Hepatocyte (in vitro differentiated cells): ENCODE measurements around the gene NXPE4. TPM values are rescaled to one million over a fixed set of nuclear protein-coding genes. Genes with fewer than 3 reads are reported as not detected.

Experiments
- DNase-seq: peaks from one replicate; pipeline ENCODE4 v3.0.0-alpha.2; 2016; ENCODE audit warnings: low spot score
- H2AFZ ChIP-seq: fragments of 200-600 bp; sonication (generic); 2 replicates; pipeline ENCODE4 v1.6.0; 2016; ENCODE audit warnings: antibody characterized with exemption, mild to moderate bottlenecking
- H3K27ac ChIP-seq: fragments of 200-600 bp; sonication (generic); 2 replicates; pipeline ENCODE4 v1.5.1; 2016; ENCODE audit warnings: mild to moderate bottlenecking
- H3K27me3 ChIP-seq: fragments of 200-600 bp; sonication (generic); 2 replicates; pipeline ENCODE4 v1.6.1; 2016
- H3K36me3 ChIP-seq: fragments of 200-600 bp; sonication (generic); replicated peaks from 2 replicates; pipeline ENCODE4 v1.5.1; 2016; ENCODE audit warnings: low read depth; ENCODE audit not compliant: insufficient read depth
- H3K4me1 ChIP-seq: fragments of 200-600 bp; sonication (generic); 2 replicates; pipeline ENCODE4 v1.5.1; 2016; ENCODE audit warnings: mild to moderate bottlenecking, moderate library complexity; ENCODE audit not compliant: insufficient read depth
- H3K4me2 ChIP-seq: fragments of 200-600 bp; sonication (generic); 2 replicates; pipeline ENCODE4 v1.6.0; 2016
- H3K4me3 ChIP-seq: fragments of 200-600 bp; sonication (generic); 2 replicates; pipeline ENCODE4 v1.5.1; 2016; ENCODE audit warnings: mild to moderate bottlenecking
- H3K79me2 ChIP-seq: fragments of 200-600 bp; sonication (generic); 2 replicates; pipeline ENCODE4 v1.6.0; 2017; ENCODE audit warnings: mild to moderate bottlenecking
- H3K9me2 ChIP-seq: fragments of 200-600 bp; sonication (generic); replicated peaks from 2 replicates; pipeline ENCODE4 v1.6.0; 2017; ENCODE audit warnings: mild to moderate bottlenecking; ENCODE audit not compliant: insufficient read depth
- H3K9me3 ChIP-seq: fragments of 200-600 bp; sonication (generic); 2 replicates; pipeline ENCODE4 v1.5.1; 2016; ENCODE audit warnings: low read depth, mild to moderate bottlenecking
- H4K20me1 ChIP-seq: fragments of 200-600 bp; sonication (generic); 2 replicates; pipeline ENCODE4 v1.6.0; 2016; ENCODE audit warnings: mild to moderate bottlenecking; ENCODE audit not compliant: insufficient read depth, poor library complexity, severe bottlenecking
- CTCF ChIP-seq: fragments of 200-600 bp; sonication (generic); IDR thresholded peaks from 2 replicates; pipeline ENCODE4 v1.5.1; 2016; ENCODE audit warnings: antibody characterized with exemption, mild to moderate bottlenecking; ENCODE audit not compliant: poor library complexity
- EZH2 ChIP-seq: fragments of 200-600 bp; sonication (generic); IDR thresholded peaks from 2 replicates; pipeline ENCODE4 v1.6.1; 2016; ENCODE audit warnings: antibody characterized with exemption, mild to moderate bottlenecking, borderline replicate concordance
- EZH2phosphoT487 ChIP-seq: fragments of 200-600 bp; sonication (generic); IDR thresholded peaks from one replicate; pipeline ENCODE4 v1.6.1; 2018; ENCODE audit warnings: antibody characterized with exemption, mild to moderate bottlenecking, low read depth, moderate library complexity; ENCODE audit not compliant: unreplicated experiment, severe bottlenecking
- WGBS: methylation state at CpG from one replicate; pipeline ENCODE4 v1.1.6; 2016; ENCODE audit warnings: low lambda C conversion rate; ENCODE audit errors: missing lambda C conversion rate; 5-methylcytosine and 5-hydroxymethylcytosine counted together
- polyA plus RNA-seq: library from polyadenylated mRNA; unstranded; fragments of >200 nt; fragmentation: Nextera tagmentation; extraction: Ambion mirVana; gene quantifications from 2 replicates; pipeline ENCODE4 v1.2.1, GENCODE V29; 2016
- total RNA-seq: library from RNA; depleted of rRNA; stranded (reverse); fragments of >200 nt; gene quantifications from 2 replicates; pipeline ENCODE4 v1.2.3, GENCODE V29; 2014

NXPE4 gene
- total and polyA plus RNA-seq, 2 experiments from 2014 or later = 0.10 to 0.57 TPM

- Histone ChIP-seq H4K20me1 (no peaks in the 10 kb centered on the region), H3K79me2 (no peaks in the 10 kb centered on the region), H3K9me3 (no peaks in the 10 kb centered on the region), H3K36me3 (no peaks in the 10 kb centered on the region), H3K27me3 (no peaks in the 10 kb centered on the region), H3K27ac (no peak overlapping the region), H3K4me1 (no peaks in the 10 kb centered on the region), H2AFZ (no peak overlapping the region), H3K9me2 (no peaks in the 10 kb centered on the region), H3K4me3 (no peak overlapping the region), H3K4me2 (no peak overlapping the region)
- 90% methylated on average over 16 of the region's 16 CpGs for WGBS
- TF ChIP-seq CTCF = no peak
- no peak for TF ChIP-seq EZH2
- TF ChIP-seq EZH2phosphoT487 = no peak
- DNase-seq = no peak
Observed at GRCh38 chr11:114621950-114622809, 26.6 kb upstream of the NXPE4 start.

- TF ChIP-seq CTCF = no peak
- H3K4me1 ChIP-seq = no peaks in the 10 kb centered on the region
- no peaks in the 10 kb centered on the region for H3K9me3 ChIP-seq
- no peaks in the 10 kb centered on the region for H3K79me2 ChIP-seq
- no peak overlapping the region for H3K4me2 ChIP-seq
- no peaks in the 10 kb centered on the region for H3K9me2 ChIP-seq
- no peaks in the 10 kb centered on the region for H4K20me1 ChIP-seq
- H3K27ac ChIP-seq = no peak overlapping the region
- no peak overlapping the region for H3K4me3 ChIP-seq
- DNase-seq = no peak
- no peak overlapping the region for H2AFZ ChIP-seq
- no peaks in the 10 kb centered on the region for H3K36me3 ChIP-seq
- 88% methylated on average over 8 of the region's 8 CpGs for whole genome bisulfite sequencing
- no peaks in the 10 kb centered on the region for H3K27me3 ChIP-seq
Observed at GRCh38 chr11:114621072-114621471, 25.5 kb upstream of the NXPE4 start.

GRCh38 chr11:114619659-114620173 is 24.1 kb upstream of the NXPE4 start:
- Histone ChIP-seq H3K4me3 (no peak overlapping the region), H2AFZ (no peak overlapping the region), H3K79me2 (no peaks in the 10 kb centered on the region), H3K4me1 (no peaks in the 10 kb centered on the region), H3K9me3 (no peaks in the 10 kb centered on the region), H4K20me1 (no peaks in the 10 kb centered on the region), H3K4me2 (no peak overlapping the region), H3K27me3 (no peaks in the 10 kb centered on the region), H3K27ac (no peak overlapping the region), H3K9me2 (no peaks in the 10 kb centered on the region), H3K36me3 (no peaks in the 10 kb centered on the region)
- WGBS = 92% methylated on average over 10 of the region's 10 CpGs
- DNase-seq = no peak
- TF ChIP-seq EZH2 (no peak), CTCF (no peak), EZH2phosphoT487 (no peak)
